HCEC 1CT (cell line): ENCODE measurements around the gene KCNQ1OT1.

ENCODE experiments used
- DNase-seq: peaks from one replicate; pipeline ENCODE4 v3.0.0-alpha.2; 2017

KCNQ1OT1 gene

DNA sequence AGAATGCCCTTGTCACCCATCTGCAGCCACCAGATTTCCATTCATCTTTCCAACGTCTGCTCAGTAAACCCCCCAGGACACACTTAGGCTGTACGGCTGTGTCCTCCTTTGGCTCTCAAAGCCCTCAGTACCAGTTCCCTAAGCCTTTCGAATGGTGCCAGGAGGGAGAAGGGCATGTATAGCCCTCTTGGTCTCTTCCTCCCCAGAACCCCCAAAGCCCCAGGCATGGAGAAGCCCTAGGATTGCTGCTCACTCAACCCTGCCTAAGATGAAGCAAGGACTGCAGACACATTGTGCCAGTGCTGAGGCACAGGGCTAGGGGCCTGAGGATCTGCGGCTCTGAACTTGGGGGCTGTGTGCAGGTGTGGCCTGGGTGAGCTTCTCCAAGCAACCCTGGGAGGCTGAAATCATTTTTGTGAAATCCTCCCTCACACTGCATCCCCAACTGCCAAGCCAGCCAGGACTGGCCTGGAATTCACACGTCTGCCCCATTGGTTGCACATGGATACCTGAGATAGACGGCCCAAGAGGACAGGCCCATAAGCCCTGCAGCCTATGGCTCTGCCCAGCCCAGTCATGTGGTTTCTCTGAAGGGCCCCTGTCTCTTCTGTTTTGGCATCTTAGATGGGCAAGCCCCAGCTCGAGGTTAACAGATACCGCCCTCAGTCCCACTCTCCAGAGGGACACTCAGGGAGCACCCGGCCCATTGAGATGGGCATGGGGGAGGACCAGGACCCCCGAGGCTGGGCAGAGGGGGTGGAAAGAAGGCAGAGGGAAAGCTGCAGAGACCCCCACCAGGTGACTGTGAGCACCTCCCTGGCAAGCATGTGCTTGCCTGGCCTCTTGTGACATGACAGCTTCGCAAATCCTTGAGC lies 34.0 kb downstream of the KCNQ1OT1 start:
- no peak for DNase-seq

DNA sequence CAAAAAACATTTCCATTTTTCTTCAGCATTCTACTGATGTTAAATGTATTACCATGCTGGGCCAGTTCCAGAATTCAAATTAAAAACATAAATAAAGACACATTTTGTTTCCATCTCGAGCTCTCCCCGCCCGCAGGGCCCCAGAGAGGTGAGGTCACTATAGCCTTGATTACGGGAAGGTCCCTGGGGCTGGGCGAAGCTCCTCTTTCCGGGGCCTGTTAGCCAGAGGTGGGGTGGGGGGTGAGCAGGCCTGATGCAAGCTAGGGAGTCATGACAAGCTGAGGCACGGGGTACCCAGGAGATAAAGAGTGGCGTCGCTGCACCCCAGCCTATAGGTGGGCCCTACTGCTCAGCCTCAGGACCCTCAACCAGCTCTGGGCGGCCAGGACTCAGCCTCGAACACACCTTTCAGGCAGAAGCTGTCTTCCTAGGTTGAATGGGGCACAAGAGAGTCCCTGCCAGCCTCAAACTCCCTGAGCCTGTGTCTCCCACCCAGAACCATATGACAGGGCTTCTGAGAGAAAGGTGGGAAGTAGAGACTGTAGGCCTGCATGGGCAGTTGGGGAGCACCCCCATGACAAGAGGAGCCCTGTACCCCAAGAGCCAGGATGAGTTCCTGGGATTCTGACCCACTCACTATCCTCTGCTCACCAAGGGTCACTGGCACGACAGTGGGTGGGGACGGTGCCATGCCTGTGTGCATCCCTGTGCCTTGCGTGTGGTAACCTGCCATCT lies 34.8 kb downstream of the KCNQ1OT1 start:
- no peak for DNase-seq

DNA sequence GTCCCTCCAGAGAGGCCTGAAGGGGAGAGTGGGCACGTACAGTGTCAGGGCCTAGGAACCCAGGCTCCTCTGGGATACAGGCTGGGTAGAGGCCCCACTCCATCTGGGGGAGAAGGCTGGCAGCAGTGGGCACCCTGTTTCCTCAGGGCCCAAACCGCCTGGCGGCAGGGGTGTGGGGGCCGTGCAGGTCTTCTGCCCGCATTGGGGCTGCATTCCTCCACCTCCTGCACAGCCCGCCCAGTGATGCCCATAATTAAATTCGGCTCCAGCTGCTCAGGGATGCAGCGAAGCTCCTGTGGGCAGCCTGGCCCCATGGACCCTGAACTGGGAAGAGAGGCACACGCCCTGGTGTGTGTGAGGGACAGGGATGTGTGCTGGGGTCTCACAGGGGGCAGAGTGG lies 35.4 kb downstream of the KCNQ1OT1 start:
- DNase-seq, result no peak

DNA sequence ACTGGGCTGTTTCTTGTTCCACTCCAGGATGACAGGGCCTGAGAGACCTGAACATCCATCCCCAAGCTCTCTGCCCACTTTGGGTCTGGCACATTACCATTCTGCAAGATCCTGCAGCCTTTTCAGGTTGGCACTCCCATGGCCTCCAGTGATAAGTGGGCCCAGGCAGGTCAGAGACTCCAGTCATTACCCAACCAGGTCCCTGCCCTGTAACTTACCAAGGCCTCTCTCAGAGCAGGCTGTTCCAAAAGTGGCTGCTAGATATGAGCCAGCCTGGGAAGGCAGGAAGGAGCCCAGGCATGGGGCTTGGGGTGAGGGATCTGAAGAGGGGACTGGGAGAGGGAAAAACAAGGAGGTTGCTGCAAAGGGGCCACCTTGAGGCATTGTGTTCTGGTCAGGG lies 35.9 kb downstream of the KCNQ1OT1 start:
- no peak for DNase-seq

DNA sequence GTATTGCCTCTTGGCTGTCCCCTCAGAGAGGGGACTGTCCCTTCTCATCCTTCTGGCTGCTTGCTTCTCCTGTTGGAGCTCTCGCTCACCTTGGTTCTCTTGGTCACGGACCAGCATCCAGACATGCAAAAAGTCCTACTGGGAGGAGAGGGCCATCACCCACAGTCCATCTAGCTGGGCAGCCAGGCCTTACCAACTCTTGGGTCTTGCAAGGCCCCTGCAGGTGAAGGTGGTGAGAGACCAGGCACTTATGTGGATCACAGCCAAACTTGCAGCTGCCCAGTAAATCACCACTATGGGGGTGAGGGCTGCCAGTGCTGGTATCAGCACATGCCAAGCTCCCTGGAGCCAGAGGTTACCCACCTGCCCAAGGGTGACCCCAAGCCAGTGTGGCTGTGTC lies 36.3 kb downstream of the KCNQ1OT1 start:
- no peak for DNase-seq

DNA sequence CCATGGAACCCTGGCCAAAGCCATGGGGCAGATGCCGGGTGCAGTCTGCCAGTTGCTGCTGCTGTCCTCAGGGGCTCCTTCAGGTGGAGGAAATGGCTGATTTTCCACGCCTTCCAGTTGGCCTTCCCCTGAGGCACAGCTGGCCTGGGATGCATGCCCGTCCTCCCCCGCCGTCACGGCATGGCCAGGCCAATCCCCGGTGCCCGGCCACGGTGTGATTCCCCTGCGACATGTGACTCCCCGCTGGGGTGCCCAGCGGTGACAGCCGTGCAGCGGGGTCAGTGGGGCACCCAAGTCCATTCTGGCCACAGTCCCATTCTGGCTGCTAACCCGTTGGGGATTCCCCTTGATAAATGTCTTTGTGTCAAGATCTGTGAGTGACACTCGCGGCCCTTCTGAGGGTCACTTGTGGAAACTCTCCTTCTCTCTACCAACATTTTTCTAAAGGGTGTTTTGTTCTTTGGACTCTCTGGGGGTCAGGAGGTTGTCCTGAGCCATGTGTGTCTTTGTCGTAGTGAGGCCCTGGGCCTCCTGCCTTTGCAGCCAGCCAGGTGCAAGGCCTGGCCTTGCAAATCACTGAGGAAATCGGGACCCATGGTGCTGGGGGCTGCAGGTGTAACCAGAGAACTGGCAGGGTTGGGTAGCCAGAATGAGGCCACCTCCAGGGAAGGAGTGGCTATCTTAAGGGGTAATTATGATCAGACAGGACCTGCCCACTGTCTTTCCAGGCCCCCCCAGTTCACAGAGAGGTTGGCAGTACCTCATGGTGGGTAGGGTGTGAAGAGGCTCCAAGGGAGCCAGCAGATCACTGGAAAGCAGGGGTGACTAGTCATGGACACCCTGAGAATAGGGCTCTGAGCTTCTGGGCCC lies 37.1 kb downstream of the KCNQ1OT1 start:
- no peak for DNase-seq

DNA sequence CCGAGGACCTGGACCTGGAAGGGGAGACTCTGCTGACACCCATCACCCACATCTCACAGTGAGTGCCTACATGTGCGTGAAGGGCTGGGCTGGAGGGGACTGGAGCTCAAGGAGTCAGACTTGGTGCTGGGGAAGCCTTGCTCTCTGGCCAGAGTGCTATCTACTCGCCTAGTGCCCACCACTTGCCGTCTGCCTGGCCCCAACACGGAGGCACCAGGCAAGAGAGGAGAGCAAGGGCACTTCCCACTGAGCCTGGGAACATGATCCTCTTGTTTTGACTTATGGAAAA lies 37.8 kb downstream of the KCNQ1OT1 start:
- DNase-seq, result no peak

DNA sequence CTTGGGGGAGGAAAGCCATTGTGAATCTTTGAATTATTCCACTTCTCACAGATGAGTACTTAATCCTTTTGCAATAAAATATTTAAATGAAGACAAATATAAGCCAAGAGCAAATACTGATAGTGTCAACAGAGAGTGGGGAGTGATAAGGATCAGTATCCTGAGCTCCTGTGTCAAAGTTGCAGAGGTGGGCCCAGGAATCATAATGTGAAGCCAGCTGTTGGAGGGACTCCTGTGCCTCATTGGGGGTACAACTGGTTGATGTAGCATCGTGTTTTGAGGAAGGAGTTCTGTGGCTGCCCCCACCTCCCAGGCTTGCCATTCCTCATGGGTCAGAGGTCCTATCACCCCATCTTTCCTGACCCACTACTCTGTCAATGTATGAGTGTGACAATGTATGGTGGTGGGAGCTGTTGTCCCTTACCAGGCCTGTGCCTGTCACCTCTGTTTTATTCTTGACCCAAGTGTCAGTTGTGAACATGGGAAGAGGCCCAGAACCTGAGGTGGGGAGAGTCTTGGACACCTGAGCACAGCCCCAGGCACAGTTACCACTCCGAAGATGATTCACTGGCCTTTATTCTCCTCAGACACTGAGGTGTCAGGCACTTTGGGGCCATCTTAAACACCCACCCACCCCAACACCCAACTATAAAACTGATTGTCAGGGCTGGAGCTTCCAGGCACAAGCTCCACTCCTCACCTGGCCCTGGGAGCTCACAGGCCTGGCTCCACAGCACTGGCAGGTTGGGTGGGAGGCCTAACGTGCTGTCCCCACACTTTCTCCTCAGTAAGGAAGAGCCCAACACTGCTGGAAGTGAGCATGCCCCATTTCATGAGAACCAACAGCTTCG lies 38.4 kb downstream of the KCNQ1OT1 start:
- no peak for DNase-seq

DNA sequence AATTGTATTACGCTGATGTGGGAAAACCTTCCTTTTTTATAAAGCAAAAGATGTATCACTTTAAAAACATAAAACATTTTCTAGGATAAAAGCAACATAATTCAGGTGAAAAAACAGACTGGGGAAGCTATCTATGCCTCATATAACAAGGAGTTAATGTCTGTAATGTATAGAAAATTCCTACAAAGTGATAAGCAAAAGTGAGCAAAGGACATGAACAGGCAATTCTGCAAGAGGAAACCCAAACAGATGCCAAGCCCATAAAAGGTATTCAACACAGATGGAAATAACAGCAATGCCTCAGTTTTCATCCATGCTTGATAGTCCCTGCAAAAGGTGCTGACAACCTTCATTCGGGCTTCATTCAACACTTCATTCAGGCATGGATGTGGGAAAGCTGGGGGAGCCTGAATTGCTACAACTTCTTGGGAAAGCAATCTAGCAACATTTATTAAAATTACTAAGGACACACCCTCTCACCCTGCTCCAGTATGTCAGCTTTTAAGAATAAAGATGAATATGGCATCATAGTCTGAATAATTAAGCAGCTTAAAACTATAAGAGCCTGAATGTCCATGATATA lies 39.3 kb downstream of the KCNQ1OT1 start:
- no peak for DNase-seq

DNA sequence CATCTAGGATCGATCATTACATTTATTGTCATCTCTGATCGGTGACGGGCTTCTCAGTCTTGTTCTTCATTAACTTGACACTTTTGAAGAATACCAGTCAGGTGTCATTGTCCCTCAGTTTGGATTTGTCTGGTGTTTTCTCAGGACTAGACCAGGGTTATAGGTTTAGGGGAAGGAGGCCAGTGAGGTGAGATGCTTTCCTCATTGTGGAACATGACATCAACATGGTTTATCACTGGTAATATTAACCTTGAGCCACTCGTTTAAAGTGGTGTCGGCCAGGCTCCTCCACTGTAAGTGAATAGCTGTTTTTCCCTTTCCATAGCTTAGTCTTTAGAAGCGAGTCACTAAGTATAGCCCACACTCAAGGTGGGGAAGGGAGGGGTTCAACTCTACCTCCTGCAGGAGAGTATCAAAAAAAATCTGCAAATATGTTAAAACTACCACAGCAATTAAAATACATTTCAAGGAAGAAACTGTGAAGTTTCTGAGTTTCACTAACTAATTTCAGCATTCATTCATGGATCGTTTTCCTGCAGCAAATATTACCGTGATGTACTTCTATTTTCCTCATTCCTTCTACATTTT lies 42.0 kb downstream of the KCNQ1OT1 start:
- no peak for DNase-seq

DNA sequence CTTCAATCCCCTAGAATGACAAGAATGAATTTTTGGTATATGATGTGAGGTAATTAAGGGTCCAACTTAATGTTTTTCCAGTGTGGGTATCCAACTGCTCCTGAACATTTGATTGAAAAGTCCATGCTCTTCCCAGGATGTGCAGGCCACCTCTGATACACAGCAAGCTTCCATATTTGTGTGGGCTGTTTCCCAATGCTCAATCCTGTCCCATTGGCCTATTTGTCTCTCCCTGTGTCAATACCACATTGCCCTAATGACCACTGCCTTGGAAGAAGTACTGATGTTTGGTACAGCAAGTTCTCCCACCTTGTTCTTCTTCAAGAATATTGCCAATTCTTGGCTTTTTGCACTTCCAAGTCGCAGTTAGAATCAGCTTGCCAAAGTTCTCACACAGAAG lies 42.9 kb downstream of the KCNQ1OT1 start:
- no peak for DNase-seq

DNA sequence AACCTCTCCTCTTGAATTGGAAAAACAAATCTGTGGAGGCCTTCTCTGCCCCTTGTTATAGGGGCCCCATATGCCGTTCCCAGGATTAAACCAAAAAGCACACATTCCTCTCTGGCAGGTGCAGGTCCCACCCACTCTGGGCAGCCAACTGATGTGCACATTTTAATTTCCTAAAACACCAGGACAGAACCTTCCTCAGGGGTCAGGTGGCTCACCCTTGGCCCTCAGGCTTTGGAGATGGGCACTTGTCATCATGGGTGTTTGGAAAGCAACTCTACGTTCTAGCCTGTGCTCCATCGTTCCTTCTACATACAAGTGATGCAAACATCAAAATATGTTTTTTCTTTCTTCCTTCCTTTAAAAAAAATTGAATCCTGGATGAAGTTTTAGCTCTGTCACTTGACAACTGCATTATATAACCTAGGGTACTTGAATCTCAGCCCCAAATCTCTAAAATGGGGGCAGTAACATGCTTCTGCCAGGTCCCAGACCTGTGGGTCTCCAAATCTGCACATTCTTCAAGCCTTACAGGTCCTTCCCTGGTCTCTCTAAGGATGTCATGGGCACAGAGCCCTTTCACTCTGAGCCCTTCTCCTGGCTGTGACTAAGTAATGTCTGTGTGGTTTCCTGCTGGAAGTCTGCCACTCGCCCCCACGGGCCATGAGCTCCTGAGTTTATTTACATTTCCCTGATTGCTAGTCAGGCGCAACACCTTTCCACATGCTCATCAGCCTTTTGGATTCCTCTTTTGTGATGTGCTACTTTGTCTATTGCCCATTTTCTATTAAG lies 43.8 kb downstream of the KCNQ1OT1 start:
- no peak for DNase-seq

DNA sequence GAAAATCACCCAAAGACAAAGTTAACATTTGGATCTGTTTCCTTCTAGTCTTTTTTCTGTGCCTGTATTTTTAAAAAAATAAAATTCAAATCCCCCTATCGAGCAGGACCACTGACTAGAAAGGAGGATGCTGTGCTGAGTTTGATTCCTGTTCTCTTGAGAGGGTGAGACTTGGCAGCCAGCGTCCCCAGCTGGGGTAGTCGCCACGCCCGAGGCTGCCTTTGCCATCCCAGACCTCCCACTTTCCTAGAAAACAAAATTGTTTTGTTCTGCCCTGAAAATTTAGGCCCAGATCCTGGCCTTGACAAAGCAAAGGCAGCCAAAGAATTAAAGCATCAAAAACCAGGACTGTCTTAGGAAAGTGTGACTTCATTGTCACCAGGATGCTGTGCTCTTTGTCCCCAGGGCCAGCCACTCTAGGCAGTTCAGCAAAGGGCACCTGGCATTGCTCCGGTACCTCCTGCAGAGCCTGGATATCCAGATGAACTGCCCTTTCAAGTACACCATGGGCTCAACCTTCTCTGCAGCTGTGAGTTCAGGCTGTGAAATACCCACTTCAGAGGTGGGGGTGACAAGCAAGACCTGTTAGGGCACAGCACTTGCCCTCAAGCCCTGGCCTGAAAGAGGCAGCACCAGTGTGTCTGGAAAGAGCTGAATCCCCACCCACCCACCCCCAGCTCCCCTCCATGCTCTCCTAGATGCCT lies 44.6 kb downstream of the KCNQ1OT1 start:
- DNase-seq, result no peak

DNA sequence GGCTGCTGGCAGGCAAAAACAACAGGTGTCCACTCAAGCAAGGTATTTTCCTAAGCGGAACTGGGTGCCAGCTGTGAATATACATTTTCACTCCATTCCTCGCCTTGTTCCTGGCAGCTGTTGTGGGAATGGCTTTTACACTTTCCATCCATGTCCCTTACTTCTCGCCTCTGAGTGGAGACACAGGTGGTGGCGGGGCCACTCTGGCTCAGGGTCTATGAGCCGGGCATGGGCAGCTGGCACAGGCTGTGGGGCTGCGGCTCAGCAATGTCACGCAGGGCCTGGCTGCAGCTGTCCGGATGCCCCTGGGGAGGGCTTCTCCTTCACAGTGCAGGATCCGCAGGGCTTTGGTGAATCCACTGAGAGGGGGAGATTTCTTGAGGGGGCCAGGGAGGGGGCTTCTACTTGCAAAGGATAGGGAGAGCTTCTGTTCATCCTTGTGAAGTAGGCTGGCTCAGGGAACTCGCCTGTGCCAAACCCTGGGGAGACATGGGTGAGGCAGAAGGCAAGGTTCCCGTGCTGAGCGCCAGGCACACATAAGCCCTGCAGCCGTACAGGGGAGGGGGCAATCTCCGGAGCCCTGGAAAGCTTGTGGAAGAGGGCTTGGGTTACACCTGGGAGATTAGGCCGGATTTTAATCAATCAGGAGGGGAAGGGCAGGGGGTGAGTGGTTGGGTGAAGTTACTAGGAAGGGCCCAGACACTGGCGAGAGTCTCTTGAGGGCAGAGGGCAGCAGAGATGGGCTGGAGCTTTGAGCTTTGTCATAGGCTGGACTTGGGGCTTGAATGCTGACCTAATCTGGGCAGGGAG lies 45.7 kb downstream of the KCNQ1OT1 start:
- no peak for DNase-seq

DNA sequence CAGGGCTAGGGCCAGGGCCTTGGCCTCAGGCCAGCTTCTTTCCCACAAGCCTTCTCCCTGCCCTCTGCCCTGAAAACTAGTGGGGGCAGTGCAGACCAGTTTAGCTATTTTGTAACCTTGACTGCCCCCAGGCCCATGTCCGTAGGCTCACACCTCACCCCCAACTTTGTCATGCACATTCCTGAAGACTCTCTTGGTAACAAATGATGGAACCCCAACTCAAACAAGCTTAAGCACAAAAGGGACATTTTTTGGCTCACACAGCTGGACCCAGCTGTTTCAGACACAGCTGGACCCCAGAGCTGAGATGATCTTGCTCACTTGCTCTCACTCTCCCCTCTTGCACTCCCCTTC lies 46.6 kb downstream of the KCNQ1OT1 start:
- DNase-seq, result no peak

DNA sequence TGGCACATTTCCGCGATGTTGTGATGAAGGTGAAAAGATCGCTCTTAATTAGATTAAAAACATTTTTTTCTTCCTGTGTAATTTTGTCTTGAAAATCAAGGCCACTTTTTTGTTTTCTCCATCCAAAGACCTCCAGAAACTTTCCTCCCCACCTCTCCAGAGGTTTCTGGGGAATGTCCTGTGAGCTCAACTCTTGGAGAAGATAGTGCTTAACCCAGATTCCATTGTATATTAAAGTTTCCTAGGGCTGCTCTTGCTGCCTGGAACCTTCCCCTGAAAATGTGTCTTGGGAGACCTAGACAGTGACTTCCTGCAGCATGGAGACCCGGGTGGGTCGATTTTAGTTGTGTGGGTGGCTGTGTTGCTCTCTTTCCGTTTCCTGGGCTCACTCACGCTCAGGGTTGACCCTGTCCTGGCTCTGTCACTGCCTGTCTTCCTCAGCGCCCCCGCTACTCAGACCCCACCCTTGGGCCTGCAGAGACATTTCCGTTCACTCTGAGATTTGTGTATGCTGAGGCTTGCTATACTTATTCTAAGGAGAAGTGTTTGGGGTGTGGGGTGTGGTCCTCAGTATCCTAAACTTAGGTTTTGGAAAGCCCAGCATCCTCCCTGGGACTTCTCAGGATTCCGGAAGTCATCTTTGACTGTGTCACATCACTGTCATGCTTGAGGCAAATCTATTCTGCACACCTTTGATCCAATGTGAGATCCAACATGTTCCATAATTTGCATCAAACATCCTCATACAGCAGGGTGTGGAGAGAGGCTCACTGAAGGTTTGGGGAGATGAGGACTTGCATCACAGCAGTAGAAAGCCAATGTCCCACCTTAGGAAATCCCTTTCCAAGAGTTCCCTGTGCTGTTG lies 47.2 kb downstream of the KCNQ1OT1 start:
- no peak for DNase-seq

DNA sequence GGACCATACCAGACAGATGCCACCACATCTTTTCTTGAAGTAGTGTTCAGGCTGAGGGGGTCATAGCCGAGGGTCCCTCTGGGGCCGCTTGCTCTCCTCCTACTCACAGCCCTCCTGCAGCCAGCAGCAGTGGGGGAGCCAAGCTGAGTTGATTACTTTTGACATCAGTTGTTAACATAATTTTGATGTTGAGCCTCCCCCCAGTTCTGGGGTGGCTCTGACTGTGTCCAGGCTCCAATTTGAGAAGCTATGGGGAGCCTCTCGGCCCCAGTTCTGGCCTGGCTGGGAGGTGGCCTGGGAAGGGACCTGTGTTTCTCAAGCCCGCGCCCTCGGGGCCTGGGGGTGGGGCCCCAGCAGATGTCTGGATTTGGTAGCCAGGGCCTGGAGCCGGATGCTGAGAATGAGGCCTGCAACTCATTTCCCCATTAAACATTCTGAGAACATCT lies 47.9 kb downstream of the KCNQ1OT1 start:
- no peak for DNase-seq

DNA sequence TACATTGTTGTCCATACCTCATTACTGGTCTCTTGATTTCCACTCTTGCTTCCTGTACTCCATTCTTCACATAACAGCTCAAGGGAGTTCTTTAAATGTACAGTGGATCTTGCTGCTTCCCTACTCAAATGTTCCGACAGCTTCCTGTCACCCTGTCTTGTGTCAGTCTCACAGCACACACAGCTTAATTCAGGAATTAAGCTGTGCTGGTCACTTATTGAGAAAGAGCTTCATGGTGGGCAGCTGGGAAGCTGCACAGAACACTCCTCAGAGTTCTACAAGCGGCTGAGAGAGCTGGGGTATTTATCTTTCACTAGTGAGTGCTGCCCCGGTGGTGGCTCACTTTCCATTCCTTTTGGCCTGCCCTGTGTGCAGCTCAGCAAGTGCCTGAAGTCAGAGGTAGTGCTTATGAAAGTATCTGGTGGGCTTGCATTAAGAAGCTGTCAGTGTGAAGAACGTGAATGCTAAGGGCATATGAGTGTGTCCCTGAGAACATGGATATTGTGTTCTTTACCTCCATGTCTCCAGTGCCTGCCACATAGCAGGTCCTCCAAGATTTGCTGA lies 48.7 kb downstream of the KCNQ1OT1 start:
- DNase-seq, result no peak
